NCI-H82 (cell line): ENCODE results near the gene YIF1A.
A peak's percentile ranks its signal among the peaks of the same experiment; 100 is the strongest.
"Not testable (repeated sequence)": the region's sequence is repeated elsewhere in the genome, so short reads cannot be mapped to it uniquely, and the experiment has no call there.

ENCODE experiments used
- DNase-seq: peaks from one replicate; lab custom pipeline; 2025; lab: John Stamatoyannopoulos, UW

YIF1A gene

GRCh38 chr11:66326261-66327111 lies 37.5 kb upstream of the YIF1A start:
- DNase-seq: no peak

GRCh38 chr11:66325263-66325671 lies 36.3 kb upstream of the YIF1A start:
- peak; percentile 38 for DNase-seq

- no peak for DNase-seq
These were observed 35.7 kb upstream of the YIF1A start for GRCh38 chr11:66324664-66325063.

- DNase-seq: no peak
These were observed 34.7 kb upstream of the YIF1A start for GRCh38 chr11:66323684-66324083.

GRCh38 chr11:66322732-66323427 lies 33.9 kb upstream of the YIF1A start:
- DNase-seq: no peak

- DNase-seq: no peak
These were observed 32.7 kb upstream of the YIF1A start for GRCh38 chr11:66321606-66322005.

- not testable (repeated sequence) for DNase-seq
These were observed 31.8 kb upstream of the YIF1A start for GRCh38 chr11:66320748-66321147.

GRCh38 chr11:66320289-66320688 lies 31.3 kb upstream of the YIF1A start:
- DNase-seq: not testable (repeated sequence)

GRCh38 chr11:66318600-66318970 lies 29.6 kb upstream of the YIF1A start:
- DNase-seq: no peak

GRCh38 chr11:66317723-66318599 lies 29.0 kb upstream of the YIF1A start:
- DNase-seq: peak; percentile 81

- DNase-seq: peak; percentile 43
These were observed 28.4 kb upstream of the YIF1A start for GRCh38 chr11:66317322-66317722.

GRCh38 chr11:66316849-66317251 lies 27.9 kb upstream of the YIF1A start, which contains the start of gene CD248:
Gene CD248 (minus strand): TSS chr11:66317044. CDS start chr11:66317027, 17 bp downstream.
- DNase-seq: peak; percentile 29

GRCh38 chr11:66315921-66316811 lies 27.2 kb upstream of the YIF1A start:
- no peak for DNase-seq

- DNase-seq: no peak
These were observed 26.5 kb upstream of the YIF1A start for GRCh38 chr11:66315498-66315885.

- DNase-seq: no peak
These were observed 25.9 kb upstream of the YIF1A start for GRCh38 chr11:66314561-66315497.

GRCh38 chr11:66314186-66314501 lies 25.2 kb upstream of the YIF1A start:
- DNase-seq: no peak

- DNase-seq: peak; percentile 76
These were observed 24.6 kb upstream of the YIF1A start for GRCh38 chr11:66313321-66314185.

GRCh38 chr11:66312549-66313320 lies 23.8 kb upstream of the YIF1A start:
- peak; percentile 98 for DNase-seq
